Activated naive CD4-positive, alpha-beta T cell treated with anti-CD3 and anti-CD28 coated beads, Interleukin-2, amount 50 U/mL, for 16 hours (primary cell): ENCODE results near the gene GUCA1C.

Source experiments
- DNase-seq: peaks from one replicate; pipeline ENCODE4 v3.0.0-alpha.2; 2020

Gene GUCA1C

GRCh38 chr3:108953700-108954099, at the start of gene GUCA1C:
TSS of gene GUCA1C (minus strand) at chr3:108953879. CDS start at chr3:108953762, 117 bp downstream.
- DNase-seq = no peak

- DNase-seq = no peak
Measured at GRCh38 chr3:108998436-108998835, 44.8 kb upstream of the GUCA1C start.

- no peak for DNase-seq
Measured at GRCh38 chr3:108985844-108986243, 32.2 kb upstream of the GUCA1C start.

- no peak for DNase-seq
Measured at GRCh38 chr3:108983051-108983450, 29.4 kb upstream of the GUCA1C start.

- no peak for DNase-seq
Measured at GRCh38 chr3:108976058-108976457, 22.4 kb upstream of the GUCA1C start.

GRCh38 chr3:108973019-108973418, 19.3 kb upstream of the GUCA1C start:
- no peak for DNase-seq

- DNase-seq = no peak
Measured at GRCh38 chr3:108972482-108972881, 18.8 kb upstream of the GUCA1C start.

GRCh38 chr3:108970561-108970960, 16.9 kb upstream of the GUCA1C start:
- no peak for DNase-seq

GRCh38 chr3:108966773-108967172, 13.1 kb upstream of the GUCA1C start:
- DNase-seq = no peak

- DNase-seq = no peak
Measured at GRCh38 chr3:108959017-108959416, 5.3 kb upstream of the GUCA1C start.

- no peak for DNase-seq
Measured at GRCh38 chr3:108953210-108953609, 469 bp downstream of the GUCA1C start.

GRCh38 chr3:108951820-108952501, 1.7 kb downstream of the GUCA1C start:
- DNase-seq = no peak

- no peak for DNase-seq
Measured at GRCh38 chr3:108947855-108948254, 5.8 kb downstream of the GUCA1C start.

- DNase-seq = no peak
Measured at GRCh38 chr3:108946292-108947285, 7.1 kb downstream of the GUCA1C start.

- no peak for DNase-seq
Measured at GRCh38 chr3:108940568-108941263, 13.0 kb downstream of the GUCA1C start.

- DNase-seq = no peak
Measured at GRCh38 chr3:108940166-108940565, 13.5 kb downstream of the GUCA1C start.

GRCh38 chr3:108936924-108937689, 16.6 kb downstream of the GUCA1C start:
- no peak for DNase-seq

GRCh38 chr3:108931035-108931434, 22.6 kb downstream of the GUCA1C start:
- no peak for DNase-seq

GRCh38 chr3:108918866-108919265, 34.8 kb downstream of the GUCA1C start:
- DNase-seq = no peak

GRCh38 chr3:108914774-108915641, 38.7 kb downstream of the GUCA1C start:
- peak; percentile 53 for DNase-seq

GRCh38 chr3:108909799-108910198, 43.9 kb downstream of the GUCA1C start:
- DNase-seq = no peak

GRCh38 chr3:108907194-108907593, 46.5 kb downstream of the GUCA1C start:
- no peak for DNase-seq
